Mammary epithelial cell (primary cell): Measurements from ENCODE around the gene UBE2S.

ENCODE experiments used
- CTCF ChIP-seq, 2 donors: IDR thresholded peaks in 1 of 2; conservative IDR thresholded peaks in 1 of 2; 2 replicates each; pipeline ENCODE4 v1.5.1; 2011 to 2012; ENCODE audit warnings: inconsistent platforms in 2 of 2, low read length in 2 of 2, mild to moderate bottlenecking in 2 of 2, control low read depth in 1 of 2, low read depth in 1 of 2; ENCODE audit not compliant: insufficient read depth in 1 of 2; ENCODE audit errors: extremely low read depth in 1 of 2
- EZH2 ChIP-seq: IDR thresholded peaks from 2 replicates; pipeline ENCODE4 v1.6.1; 2012; ENCODE audit warnings: low read length, inconsistent platforms, borderline replicate concordance

GRCh38 chr19:55382522-55383054 is 25.0 kb downstream of the UBE2S start:
- TF ChIP-seq CTCF (conservative IDR thresholded peaks at IDR 0.05 in 1 of 2, IDR thresholded peaks at IDR 0.05 in 1 of 2; ENCODE audit: extremely low read depth in 1 of 2, insufficient read depth in 1 of 2, low read depth in 1 of 2, low read length in 2 of 2) (no peak), EZH2 (no peak)
